Natural killer cell (primary cell): ENCODE results near the gene SORCS1. TPM values are rescaled to one million over a fixed set of nuclear protein-coding genes. Genes with fewer than 3 reads are reported as not detected.

ENCODE experiments used
- ATAC-seq, 3 donors: fragments of 150-1000 bp in 2 of 3; fragments of 200-7000 bp in 1 of 3; cut with Tn5 transposase; 1 replicate in 1 of 3; 2 replicates in 2 of 3; pipeline ENCODE4 v1.10.0; 2021; ENCODE audit warnings: mild to moderate bottlenecking in 2 of 3, moderate library complexity in 2 of 3
- DNase-seq, 2 donors: peaks; one replicate each; pipeline versions ENCODE4 v3.0.0 to v3.0.0-alpha.2; 2013 to 2021; ENCODE audit warnings: mixed read lengths in 1 of 2
- H3K27ac ChIP-seq: one replicate; pipeline ENCODE4 v1.5.1; 2013; ENCODE audit warnings: mild to moderate bottlenecking, low read length
- H3K27me3 ChIP-seq: one replicate; pipeline ENCODE4 v1.6.1; 2013; ENCODE audit warnings: low read length; ENCODE audit not compliant: control insufficient read depth, insufficient read depth
- H3K36me3 ChIP-seq: one replicate; pipeline ENCODE4 v1.6.1; 2013; ENCODE audit warnings: low read length; ENCODE audit not compliant: control insufficient read depth, insufficient read depth
- H3K4me1 ChIP-seq: one replicate; pipeline ENCODE4 v1.6.1; 2013; ENCODE audit warnings: low read length; ENCODE audit not compliant: control insufficient read depth, insufficient read depth
- H3K4me3 ChIP-seq: one replicate; pipeline ENCODE4 v1.5.1; 2013; ENCODE audit warnings: low read length
- H3K9me3 ChIP-seq: one replicate; pipeline ENCODE4 v1.6.1; 2013; ENCODE audit warnings: low read length; ENCODE audit not compliant: control insufficient read depth, insufficient read depth
- H3K27ac Mint-ChIP-seq, 2 donors: one replicate each; pipeline ENCODE4 v1.8.0; 2022; ENCODE audit warnings: mild to moderate bottlenecking in 2 of 2, mixed read lengths in 2 of 2, moderate library complexity in 1 of 2
- H3K27me3 Mint-ChIP-seq, 2 donors: one replicate each; pipeline ENCODE4 v1.8.0; 2022; ENCODE audit warnings: low read depth in 2 of 2, mixed read lengths in 2 of 2
- H3K36me3 Mint-ChIP-seq: one replicate; pipeline ENCODE4 v1.8.0; 2022; ENCODE audit warnings: mixed read lengths
- H3K4me1 Mint-ChIP-seq, 2 donors: one replicate each; pipeline ENCODE4 v1.8.0; 2022; ENCODE audit warnings: mixed read lengths in 2 of 2
- H3K4me3 Mint-ChIP-seq: one replicate; pipeline ENCODE4 v1.8.0; 2022; ENCODE audit warnings: mild to moderate bottlenecking, moderate library complexity, mixed read lengths
- H3K9me3 Mint-ChIP-seq, 2 donors: one replicate each; pipeline ENCODE4 v1.8.0; 2022; ENCODE audit warnings: mixed read lengths in 2 of 2
- CTCF ChIP-seq: fragments of 200-600 bp; IDR thresholded peaks from one replicate; pipeline ENCODE4 v1.8.0; 2022; ENCODE audit warnings: antibody characterized with exemption
- WGBS: methylation state at CpG from one replicate; pipeline ENCODE4 v1.1.7; 2013; ENCODE audit warnings: missing lambda C conversion rate; ENCODE audit not compliant: insufficient coverage; 5-methylcytosine and 5-hydroxymethylcytosine counted together
- intact Hi-C: fragments of 100-400 bp; cut with micrococcal nuclease; formaldehyde crosslinking; loops from one replicate; pipeline ENCODE4 v1.14.2; 2022
- total RNA-seq, 4 donors: library from RNA; stranded (reverse); fragments of 120-200 nt in 1 of 4; gene quantifications; one replicate each; pipeline versions ENCODE4 v1.2.3 to v1.2.4, GENCODE V29; 2013 to 2022

Gene SORCS1
- total RNA-seq, 3 donors from 2014 or later (not counting 1 experiment from before 2014, with no cell fraction given) = not detected

- no CpG with 5 or more reads among the region's 1 CpG for WGBS
- Histone ChIP-seq H3K9me3 (no peaks in the 10 kb centered on the region), H3K27ac (no peak overlapping the region), H3K27me3 (no peaks in the 10 kb centered on the region), H3K4me3 (no peak overlapping the region), H3K4me1 (no peaks in the 10 kb centered on the region), H3K36me3 (no peaks in the 10 kb centered on the region)
- no peaks in the 10 kb centered on the region for H3K36me3 Mint-ChIP-seq
- no peak for TF ChIP-seq CTCF
- no peak overlapping the region for H3K4me3 Mint-ChIP-seq
- H3K27ac Mint-ChIP-seq = no peak overlapping the region
- no peak for ATAC-seq
- intact Hi-C loops = no loop called here
- H3K27me3 Mint-ChIP-seq = peaks cover 0 to 29% of the 10 kb centered on the region in 2 donors
- no peak for DNase-seq
- peaks cover 10% of the 10 kb centered on the region in 2 donors for H3K4me1 Mint-ChIP-seq
- H3K9me3 Mint-ChIP-seq = no peaks in the 10 kb centered on the region
These were observed 260.3 kb downstream of the SORCS1 start for GRCh38 chr10:106904209-106904608.

GRCh38 chr10:106903180-106903579 lies 261.3 kb downstream of the SORCS1 start:
- Mint-ChIP-seq H3K27me3 (peaks cover 0 to 30% of the 10 kb centered on the region in 2 donors), H3K36me3 (no peaks in the 10 kb centered on the region), H3K4me3 (no peak overlapping the region), H3K4me1 (peaks cover 6 to 15% of the 10 kb centered on the region in 2 donors), H3K9me3 (no peaks in the 10 kb centered on the region), H3K27ac (no peak overlapping the region)
- Histone ChIP-seq H3K4me1 (no peaks in the 10 kb centered on the region), H3K9me3 (no peaks in the 10 kb centered on the region), H3K36me3 (no peaks in the 10 kb centered on the region), H3K4me3 (no peak overlapping the region), H3K27ac (no peak overlapping the region), H3K27me3 (no peaks in the 10 kb centered on the region)
- 100% methylated on average over 1 of the region's 2 CpGs for WGBS
- DNase-seq (no peak), ATAC-seq (no peak)
- intact Hi-C loops = no loop called here
- no peak for TF ChIP-seq CTCF

GRCh38 chr10:106900016-106900652 lies 264.4 kb downstream of the SORCS1 start:
- peaks cover 6 to 15% of the 10 kb centered on the region in 2 donors for H3K4me1 Mint-ChIP-seq
- H3K27me3 Mint-ChIP-seq = peaks cover 0 to 30% of the 10 kb centered on the region in 2 donors
- intact Hi-C loops = no loop called here
- no peak overlapping the region for H3K4me3 ChIP-seq
- H3K27ac Mint-ChIP-seq = no peak overlapping the region
- TF ChIP-seq CTCF = no peak
- 61% methylated on average over 6 of the region's 7 CpGs for WGBS
- no peak for DNase-seq
- peaks cover 0 to 2% of the 10 kb centered on the region in 2 donors for H3K9me3 Mint-ChIP-seq
- H3K27ac ChIP-seq = no peak overlapping the region
- H3K27me3 ChIP-seq = no peaks in the 10 kb centered on the region
- H3K36me3 Mint-ChIP-seq = no peaks in the 10 kb centered on the region
- no peak for ATAC-seq
- H3K36me3 ChIP-seq = no peaks in the 10 kb centered on the region
- H3K4me1 ChIP-seq = no peaks in the 10 kb centered on the region
- H3K4me3 Mint-ChIP-seq = no peak overlapping the region
- no peaks in the 10 kb centered on the region for H3K9me3 ChIP-seq

GRCh38 chr10:106898446-106898845 lies 266.1 kb downstream of the SORCS1 start:
- intact Hi-C loops = no loop called here
- 81% methylated on average over 4 of the region's 4 CpGs for WGBS
- no peak overlapping the region for H3K27ac Mint-ChIP-seq
- H3K36me3 ChIP-seq = no peaks in the 10 kb centered on the region
- H3K4me1 Mint-ChIP-seq = peaks cover 6 to 15% of the 10 kb centered on the region in 2 donors
- no peak overlapping the region for H3K4me3 ChIP-seq
- ATAC-seq (no peak), DNase-seq (no peak)
- H3K4me3 Mint-ChIP-seq = no peak overlapping the region
- peaks cover 0 to 30% of the 10 kb centered on the region in 2 donors for H3K27me3 Mint-ChIP-seq
- H3K4me1 ChIP-seq = no peaks in the 10 kb centered on the region
- TF ChIP-seq CTCF = no peak
- no peaks in the 10 kb centered on the region for H3K36me3 Mint-ChIP-seq
- H3K9me3 Mint-ChIP-seq = peaks cover 0 to 2% of the 10 kb centered on the region in 2 donors
- H3K27me3 ChIP-seq = no peaks in the 10 kb centered on the region
- H3K9me3 ChIP-seq = no peaks in the 10 kb centered on the region
- H3K27ac ChIP-seq = no peak overlapping the region
